RWPE2 (cell line): ENCODE results near the gene POU2AF1.

Source experiments
- ATAC-seq: fragments of 200-7000 bp; cut with Tn5 transposase; 3 replicates; pipeline ENCODE4 v1.9.1; 2021; ENCODE audit warnings: low read depth
- DNase-seq: peaks from one replicate; pipeline ENCODE4 v3.0.0-alpha.2; 2020; ENCODE audit warnings: low spot score
- H3K27ac ChIP-seq: fragments of 450-650 bp; 2 replicates; pipeline ENCODE4 v1.5.1; 2017; ENCODE audit warnings: mild to moderate bottlenecking; ENCODE audit not compliant: poor library complexity, severe bottlenecking
- H3K27me3 ChIP-seq: fragments of 250-450 bp; sonication (Bioruptor Pico); 2 replicates; pipeline ENCODE4 v1.5.1; 2021; ENCODE audit warnings: mild to moderate bottlenecking, moderate library complexity; ENCODE audit not compliant: insufficient read depth, poor library complexity, severe bottlenecking
- H3K36me3 ChIP-seq: fragments of 250-450 bp; sonication (Bioruptor Pico); 2 replicates; pipeline ENCODE4 v1.5.1; 2020; ENCODE audit warnings: low read depth, mild to moderate bottlenecking, moderate library complexity
- H3K4me1 ChIP-seq: fragments of 250-450 bp; sonication (Bioruptor Pico); 2 replicates; pipeline ENCODE4 v1.5.1; 2021; ENCODE audit warnings: mild to moderate bottlenecking, moderate library complexity; ENCODE audit not compliant: insufficient read depth, poor library complexity, severe bottlenecking
- H3K4me3 ChIP-seq: fragments of 250-450 bp; sonication (Bioruptor Pico); 2 replicates; pipeline ENCODE4 v1.5.1; 2021; ENCODE audit warnings: mild to moderate bottlenecking, moderate library complexity; ENCODE audit not compliant: severe bottlenecking
- H3K9me3 ChIP-seq: fragments of 250-450 bp; sonication (Bioruptor Pico); 2 replicates; pipeline ENCODE4 v1.5.1; 2021; ENCODE audit warnings: mild to moderate bottlenecking, moderate library complexity; ENCODE audit not compliant: severe bottlenecking
- TF ChIP-seq, protein P1 (sequence below): fragments of 450-650 bp; IDR thresholded peaks from one replicate; pipeline ENCODE4 v1.5.1; 2017; ENCODE audit warnings: mild to moderate bottlenecking, moderate library complexity; ENCODE audit not compliant: poor library complexity, severe bottlenecking

Gene POU2AF1

DNA sequence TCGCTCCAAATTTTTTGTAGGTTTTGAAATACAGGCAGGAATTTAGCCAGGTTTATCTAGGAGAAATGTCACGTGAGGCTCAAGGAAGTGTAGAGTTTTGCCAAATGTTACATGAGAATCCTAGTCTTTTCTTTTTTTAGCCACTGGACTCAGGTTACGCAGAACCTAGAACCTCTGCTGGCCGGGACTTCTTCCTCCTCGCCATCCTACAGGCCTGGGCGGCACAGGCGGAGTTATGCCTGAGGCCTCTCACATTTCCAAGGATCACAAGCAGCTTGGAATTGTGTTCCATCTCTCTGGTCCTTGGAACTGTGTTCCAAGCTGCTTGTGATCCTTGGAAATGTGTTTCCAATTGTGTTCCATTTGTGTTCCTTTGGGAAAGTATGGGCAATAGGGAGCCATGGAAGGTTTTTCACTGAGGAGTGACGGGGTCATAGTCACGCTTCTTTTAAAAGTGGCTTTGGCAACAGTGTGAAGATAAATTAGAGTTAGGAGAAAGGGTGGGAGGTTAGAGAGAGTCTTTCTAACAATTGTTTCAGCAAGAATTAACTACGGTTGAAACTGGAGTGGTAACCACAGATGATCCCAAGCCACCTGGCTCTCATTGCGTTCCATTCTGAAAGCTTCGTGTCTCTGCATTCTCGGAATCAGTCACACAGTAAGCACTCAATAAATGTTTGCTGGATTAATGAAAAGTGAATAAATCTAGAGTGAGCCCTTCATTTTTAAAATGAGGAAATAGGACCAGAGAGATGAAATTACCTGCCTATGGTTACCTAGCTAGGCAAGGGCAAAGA lies 12.5 kb upstream of the POU2AF1 start:
- Histone ChIP-seq H3K4me3 (no peak overlapping the region), H3K27me3 (no peaks in the 10 kb centered on the region), H3K27ac (no peak overlapping the region), H3K9me3 (no peaks in the 10 kb centered on the region), H3K36me3 (no peaks in the 10 kb centered on the region), H3K4me1 (peaks cover 9% of the 10 kb centered on the region)
- ATAC-seq: no peak
- DNase-seq: no peak
- TF ChIP-seq, protein P1, sequence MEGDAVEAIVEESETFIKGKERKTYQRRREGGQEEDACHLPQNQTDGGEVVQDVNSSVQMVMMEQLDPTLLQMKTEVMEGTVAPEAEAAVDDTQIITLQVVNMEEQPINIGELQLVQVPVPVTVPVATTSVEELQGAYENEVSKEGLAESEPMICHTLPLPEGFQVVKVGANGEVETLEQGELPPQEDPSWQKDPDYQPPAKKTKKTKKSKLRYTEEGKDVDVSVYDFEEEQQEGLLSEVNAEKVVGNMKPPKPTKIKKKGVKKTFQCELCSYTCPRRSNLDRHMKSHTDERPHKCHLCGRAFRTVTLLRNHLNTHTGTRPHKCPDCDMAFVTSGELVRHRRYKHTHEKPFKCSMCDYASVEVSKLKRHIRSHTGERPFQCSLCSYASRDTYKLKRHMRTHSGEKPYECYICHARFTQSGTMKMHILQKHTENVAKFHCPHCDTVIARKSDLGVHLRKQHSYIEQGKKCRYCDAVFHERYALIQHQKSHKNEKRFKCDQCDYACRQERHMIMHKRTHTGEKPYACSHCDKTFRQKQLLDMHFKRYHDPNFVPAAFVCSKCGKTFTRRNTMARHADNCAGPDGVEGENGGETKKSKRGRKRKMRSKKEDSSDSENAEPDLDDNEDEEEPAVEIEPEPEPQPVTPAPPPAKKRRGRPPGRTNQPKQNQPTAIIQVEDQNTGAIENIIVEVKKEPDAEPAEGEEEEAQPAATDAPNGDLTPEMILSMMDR: no peak

DNA sequence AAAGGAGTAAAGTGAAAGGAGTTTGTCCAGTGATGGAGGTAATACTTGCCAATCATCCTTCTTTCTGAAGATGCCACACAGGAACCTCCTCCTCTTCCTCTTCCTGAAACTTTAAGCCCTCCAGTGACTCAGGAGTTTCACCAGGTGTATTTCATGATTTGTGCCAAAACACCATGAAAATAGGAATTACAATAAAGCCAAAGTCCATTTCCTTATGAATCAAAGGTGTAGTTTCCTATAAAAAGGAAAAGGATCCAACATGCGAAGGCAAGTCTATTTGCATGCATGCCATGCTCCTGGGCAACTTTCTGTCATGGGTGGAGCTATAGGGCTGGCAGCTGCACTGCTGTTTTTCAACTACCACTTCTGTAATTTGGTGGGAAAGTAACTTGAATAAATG lies 9.8 kb upstream of the POU2AF1 start:
- peak; percentile 35; the same call in 2 of the 3 replicates for ATAC-seq
- no peaks in the 10 kb centered on the region for H3K27me3 ChIP-seq
- no peaks in the 10 kb centered on the region for H3K9me3 ChIP-seq
- no peak for DNase-seq
- TF ChIP-seq, protein P1: no peak
- no peaks in the 10 kb centered on the region for H3K36me3 ChIP-seq
- H3K4me3 ChIP-seq: no peak overlapping the region
- peaks cover 9% of the 10 kb centered on the region for H3K4me1 ChIP-seq
- peak overlapping the region; percentile 1 for H3K27ac ChIP-seq

DNA sequence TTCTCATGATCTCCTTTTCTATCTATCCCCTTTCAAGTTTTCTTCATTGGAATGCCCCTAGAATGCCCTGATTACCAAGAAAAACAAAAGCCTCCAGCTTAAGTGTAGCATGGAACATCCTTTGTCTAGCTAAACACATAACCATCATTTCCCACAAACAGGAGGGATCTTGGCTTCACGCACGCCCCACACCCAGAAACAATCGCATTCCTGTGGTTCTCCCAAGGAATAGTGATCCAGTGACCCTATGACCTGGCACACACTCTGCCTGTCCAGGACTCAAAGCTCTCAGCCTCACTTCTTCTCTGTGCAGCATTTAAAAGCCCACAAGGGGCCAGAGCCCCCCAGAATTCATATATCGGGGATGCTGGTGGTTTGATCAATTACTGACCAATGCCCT lies 9.3 kb upstream of the POU2AF1 start:
- H3K27me3 ChIP-seq: no peaks in the 10 kb centered on the region
- no peak overlapping the region for H3K4me3 ChIP-seq
- H3K27ac ChIP-seq: peak overlapping the region; percentile 1
- TF ChIP-seq, protein P1: no peak
- no peaks in the 10 kb centered on the region for H3K36me3 ChIP-seq
- no peaks in the 10 kb centered on the region for H3K9me3 ChIP-seq
- DNase-seq (no peak), ATAC-seq (no peak; the same call in 2 of the 3 replicates)
- H3K4me1 ChIP-seq: peaks cover 9% of the 10 kb centered on the region

DNA sequence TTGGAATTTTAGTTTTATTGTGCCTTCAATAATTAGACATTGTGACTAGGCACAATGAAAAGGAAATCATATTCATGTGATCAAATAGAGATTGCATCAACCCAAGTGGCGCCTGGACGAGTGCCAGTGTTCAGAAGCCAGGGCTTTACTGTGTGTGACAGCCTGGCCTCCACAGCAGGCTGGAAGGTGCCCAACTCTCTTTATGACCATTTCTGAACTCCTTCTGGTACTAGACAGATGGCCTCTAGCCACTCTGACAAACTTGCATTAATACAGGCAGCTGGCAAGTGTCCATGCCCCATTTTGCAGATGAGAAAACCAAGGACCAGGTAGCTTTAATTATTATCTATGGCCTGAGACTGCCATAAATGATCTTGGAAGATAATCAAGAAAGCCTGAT lies 8.3 kb upstream of the POU2AF1 start:
- no peak overlapping the region for H3K27ac ChIP-seq
- DNase-seq (no peak), ATAC-seq (no peak)
- no peaks in the 10 kb centered on the region for H3K9me3 ChIP-seq
- H3K4me1 ChIP-seq: peaks cover 9% of the 10 kb centered on the region
- TF ChIP-seq, protein P1: no peak
- H3K27me3 ChIP-seq: no peaks in the 10 kb centered on the region
- no peak overlapping the region for H3K4me3 ChIP-seq
- H3K36me3 ChIP-seq: no peaks in the 10 kb centered on the region

DNA sequence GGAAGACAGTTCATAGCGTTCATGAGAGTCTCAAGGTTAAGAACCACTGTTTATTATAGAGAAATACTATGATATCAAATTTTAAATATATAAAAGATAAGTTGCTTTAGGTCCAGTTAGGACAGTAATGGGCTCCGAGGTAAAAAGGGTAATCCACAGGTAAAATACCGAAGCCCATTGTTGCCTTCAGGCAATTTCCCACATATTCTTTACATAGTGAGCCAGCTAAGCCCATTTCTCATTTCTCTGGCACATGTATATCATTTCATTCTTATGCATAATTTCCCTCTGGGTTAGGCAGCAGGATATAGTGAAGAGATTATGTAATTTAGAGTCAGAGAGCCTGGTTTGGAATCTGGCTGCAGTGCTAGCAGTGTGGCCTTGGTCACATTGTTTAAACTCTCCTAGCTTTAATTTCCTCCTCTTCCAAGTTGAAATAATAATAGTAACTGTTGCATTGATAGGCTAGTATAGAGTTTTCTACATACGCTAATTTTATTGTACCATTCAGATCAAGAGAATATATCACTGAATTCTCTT lies 7.6 kb upstream of the POU2AF1 start:
- no peak for ATAC-seq
- Histone ChIP-seq H3K4me3 (no peak overlapping the region), H3K27ac (no peak overlapping the region), H3K36me3 (no peaks in the 10 kb centered on the region), H3K9me3 (no peaks in the 10 kb centered on the region), H3K27me3 (no peaks in the 10 kb centered on the region), H3K4me1 (peaks cover 9% of the 10 kb centered on the region)
- TF ChIP-seq, protein P1: no peak
- DNase-seq: no peak
